Transverse colon (tissue), 4 donors: ENCODE results near the gene CKB.

Experiments used
- EP300 ChIP-seq: sonication (generic); formaldehyde crosslinking; IDR thresholded peaks from one replicate; pipeline ENCODE4 v1.6.1; 2017; ENCODE audit warnings: antibody characterized with exemption, low read depth
- POLR2A ChIP-seq: fragments of 450-650 bp; IDR thresholded peaks from one replicate; pipeline ENCODE4 v1.6.1; 2016; ENCODE audit warnings: antibody characterized with exemption, mild to moderate bottlenecking, moderate library complexity
- POLR2AphosphoS5 ChIP-seq, 3 donors: sonication (generic); formaldehyde crosslinking; IDR thresholded peaks; one replicate each; pipeline ENCODE4 v1.6.1; 2016; ENCODE audit warnings: antibody characterized with exemption in 3 of 3
- TF ChIP-seq, protein P1 (sequence below), 5 experiments: fragments of 200-600 bp in 3 of 5; fragments of 450-650 bp in 2 of 5; sonication (generic) in 3 of 5; IDR thresholded peaks; 1 replicate in 2 of 5; 2 replicates in 3 of 5; pipeline ENCODE4 v1.5.1; 2016 to 2017; ENCODE audit warnings: antibody characterized with exemption in 5 of 5, inconsistent platforms in 3 of 5, mild to moderate bottlenecking in 2 of 5, moderate library complexity in 1 of 5

DNA sequence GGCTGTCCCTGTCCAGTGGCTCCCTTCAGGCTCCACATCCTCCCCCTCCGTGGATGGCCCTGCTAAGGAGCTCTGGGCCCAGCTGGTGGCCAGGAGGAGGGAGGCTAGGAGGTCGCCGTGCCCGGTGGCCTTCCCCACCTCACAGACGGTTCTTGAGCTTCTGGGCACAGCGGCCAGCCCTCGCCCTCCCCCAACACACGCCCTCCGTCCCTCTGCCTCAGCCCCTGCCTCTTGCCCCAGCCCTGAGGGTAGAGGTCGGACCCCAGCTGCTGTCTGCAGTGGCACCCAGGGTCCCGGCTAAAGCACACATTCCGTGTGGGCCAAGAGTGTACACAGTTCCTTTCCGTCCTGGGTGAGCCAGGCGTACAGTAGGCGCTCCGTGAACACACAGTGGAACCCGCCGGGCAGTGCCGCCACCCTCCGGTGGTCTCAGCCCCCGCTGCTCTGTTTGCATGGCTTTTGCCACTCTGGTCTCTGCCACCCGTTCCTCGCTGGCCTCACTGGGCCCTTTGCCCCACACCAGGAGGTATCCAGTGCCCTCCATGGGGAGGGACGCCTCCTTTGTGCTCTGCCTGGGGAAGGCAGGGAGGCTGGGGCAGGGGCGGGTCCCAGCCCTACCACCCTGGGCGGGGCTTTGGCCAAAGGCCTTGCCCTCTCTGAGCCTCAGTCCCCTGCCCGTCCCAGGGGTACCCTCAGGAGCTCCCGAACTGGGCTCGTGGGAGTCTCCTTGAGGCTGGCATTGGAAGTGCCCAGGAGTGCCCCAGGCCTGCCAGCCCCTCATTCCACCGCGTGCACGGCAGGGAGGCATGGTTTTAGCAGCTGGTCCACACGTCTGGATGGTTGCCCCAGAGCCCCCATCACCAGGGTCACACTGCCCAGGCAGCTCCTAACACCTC is 19.3 kb upstream of the CKB start:
- TF ChIP-seq, protein P1, sequence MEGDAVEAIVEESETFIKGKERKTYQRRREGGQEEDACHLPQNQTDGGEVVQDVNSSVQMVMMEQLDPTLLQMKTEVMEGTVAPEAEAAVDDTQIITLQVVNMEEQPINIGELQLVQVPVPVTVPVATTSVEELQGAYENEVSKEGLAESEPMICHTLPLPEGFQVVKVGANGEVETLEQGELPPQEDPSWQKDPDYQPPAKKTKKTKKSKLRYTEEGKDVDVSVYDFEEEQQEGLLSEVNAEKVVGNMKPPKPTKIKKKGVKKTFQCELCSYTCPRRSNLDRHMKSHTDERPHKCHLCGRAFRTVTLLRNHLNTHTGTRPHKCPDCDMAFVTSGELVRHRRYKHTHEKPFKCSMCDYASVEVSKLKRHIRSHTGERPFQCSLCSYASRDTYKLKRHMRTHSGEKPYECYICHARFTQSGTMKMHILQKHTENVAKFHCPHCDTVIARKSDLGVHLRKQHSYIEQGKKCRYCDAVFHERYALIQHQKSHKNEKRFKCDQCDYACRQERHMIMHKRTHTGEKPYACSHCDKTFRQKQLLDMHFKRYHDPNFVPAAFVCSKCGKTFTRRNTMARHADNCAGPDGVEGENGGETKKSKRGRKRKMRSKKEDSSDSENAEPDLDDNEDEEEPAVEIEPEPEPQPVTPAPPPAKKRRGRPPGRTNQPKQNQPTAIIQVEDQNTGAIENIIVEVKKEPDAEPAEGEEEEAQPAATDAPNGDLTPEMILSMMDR (IDR thresholded peaks at IDR 0.05), result peak in 3 of 5 experiments; percentile 9 to 37 (median 36)
- no peak for TF ChIP-seq POLR2A
- TF ChIP-seq EP300, result no peak
- no peak for TF ChIP-seq POLR2AphosphoS5 (IDR thresholded peaks at IDR 0.05)
